Renal pelvis (tissue), 3 donors: ENCODE data around the gene EHD4. TPM values are rescaled to one million over a fixed set of nuclear protein-coding genes. Genes with fewer than 3 reads are reported as not detected.

Experiments
- polyA plus RNA-seq, 3 donors: library from polyadenylated mRNA; unstranded; fragments of 120-200 nt; gene quantifications; one replicate each; pipeline ENCODE4 v1.2.1, GENCODE V29; 2013; ENCODE audit not compliant: insufficient read length in 3 of 3

The EHD4 gene
- polyA plus RNA-seq, 3 donors: 16.8 to 18.7 (median 17.5) TPM

Other genes with a start within 250 kb of the EHD4 start
- 10 to 100 TPM; 11.7 to 19.8 (median 19.2) TPM for gene MAPKBP1, start 198.1 kb downstream of the EHD4 start, polyA plus RNA-seq
- gene JMJD7, start 144.5 kb downstream of the EHD4 start, polyA plus RNA-seq: 10 to 100 TPM in 2 of 3 donors, 1 to 10 TPM in 1; 10.0 to 15.3 (median 15.2) TPM
- 10 to 100 TPM in 2 of 3 donors, 1 to 10 TPM in 1; 7.2 to 21.2 (median 16.4) TPM for gene PLA2G4B, start 133.7 kb downstream of the EHD4 start, polyA plus RNA-seq
- gene SPTBN5, start 78.5 kb downstream of the EHD4 start, polyA plus RNA-seq: 1 to 10 TPM; 2.7 to 3.0 (median 2.9) TPM
- under 1 TPM in 1 of 3 donors, not detected in 2; 0.04 TPM for gene PLA2G4E, start 48.5 kb upstream of the EHD4 start, polyA plus RNA-seq
- under 1 TPM; 0.04 to 0.22 (median 0.07) TPM for gene PLA2G4D, start 122.0 kb upstream of the EHD4 start, polyA plus RNA-seq
- gene PLA2G4F, start 184.1 kb upstream of the EHD4 start, polyA plus RNA-seq: 10 to 100 TPM; 24.5 to 37.4 (median 35.3) TPM
- gene VPS39, start 235.7 kb upstream of the EHD4 start, polyA plus RNA-seq: 10 to 100 TPM; 58.1 to 88.5 (median 83.8) TPM